Measurements from ENCODE around the gene PLCD1. TPM values are rescaled to one million over a fixed set of nuclear protein-coding genes. Genes with fewer than 3 reads are reported as not detected.
"Not testable (repeated sequence)": the region's sequence is repeated elsewhere in the genome, so short reads cannot be mapped to it uniquely, and the experiment has no call there.

Gene PLCD1
- 56.1 TPM for polyA plus RNA-seq (2013, experiment 1 of 2)
- polyA plus RNA-seq (2013, experiment 2 of 2), result 43.3 TPM

GRCh38 chr3:38029400-38030125, at the start of gene PLCD1:
PLCD1 (minus strand) TSS chr3:38029642; CDS start chr3:38029539, 103 bp downstream.
- Histone ChIP-seq H3K9me3 (ENCODE audit: control insufficient read depth, low read length) (no peaks in the 10 kb centered on the region), H3K4me1 (ENCODE audit: control insufficient read depth, insufficient read depth, low read length, poor library complexity, severe bottlenecking) (peaks cover 23% of the 10 kb centered on the region), H3K36me3 (ENCODE audit: control insufficient read depth, insufficient read depth, low read length) (peaks cover 4% of the 10 kb centered on the region), H3K27ac (ENCODE audit: low read depth, low read length, severe bottlenecking) (peak within 1 kb of the TSS; percentile 57), H3K4me3 (ENCODE audit: extremely low read depth, insufficient read depth, low read length, poor library complexity, severe bottlenecking) (peak within 1 kb of the TSS; percentile 58)
- WGBS, 2 experiments (ENCODE audit: insufficient coverage in 2 of 2), result 1 to 3% methylated on average over 51 to 61 of the region's 75 CpGs

- H3K36me3 ChIP-seq (ENCODE audit: control insufficient read depth, insufficient read depth, low read length); H3K9me3 ChIP-seq (ENCODE audit: control insufficient read depth, low read length); H3K27ac ChIP-seq (ENCODE audit: low read depth, low read length, severe bottlenecking); H3K4me3 ChIP-seq (ENCODE audit: extremely low read depth, insufficient read depth, low read length, poor library complexity, severe bottlenecking); H3K4me1 ChIP-seq (ENCODE audit: control insufficient read depth, insufficient read depth, low read length, poor library complexity, severe bottlenecking): not testable (repeated sequence)
- WGBS, 2 experiments (ENCODE audit: insufficient coverage in 2 of 2), result 67 to 78% methylated on average over 1 of the region's 3 CpGs
Measured at GRCh38 chr3:38077073-38077472, 47.6 kb upstream of the PLCD1 start.

- Histone ChIP-seq H3K27ac (ENCODE audit: low read depth, low read length, severe bottlenecking) (no peak overlapping the region), H3K4me1 (ENCODE audit: control insufficient read depth, insufficient read depth, low read length, poor library complexity, severe bottlenecking) (no peaks in the 10 kb centered on the region), H3K9me3 (ENCODE audit: control insufficient read depth, low read length) (peaks cover 4% of the 10 kb centered on the region), H3K36me3 (ENCODE audit: control insufficient read depth, insufficient read depth, low read length) (no peaks in the 10 kb centered on the region), H3K4me3 (ENCODE audit: extremely low read depth, insufficient read depth, low read length, poor library complexity, severe bottlenecking) (no peak overlapping the region)
- 100% methylated on average over 1 of the region's 2 CpGs; no CpG with 5 or more reads in 1 of the 2 experiments for WGBS, 2 experiments (ENCODE audit: insufficient coverage in 2 of 2)
Measured at GRCh38 chr3:38070013-38070412, 40.6 kb upstream of the PLCD1 start.

- Histone ChIP-seq H3K4me1 (ENCODE audit: control insufficient read depth, insufficient read depth, low read length, poor library complexity, severe bottlenecking) (no peaks in the 10 kb centered on the region), H3K4me3 (ENCODE audit: extremely low read depth, insufficient read depth, low read length, poor library complexity, severe bottlenecking) (no peak overlapping the region), H3K9me3 (ENCODE audit: control insufficient read depth, low read length) (peaks cover 4% of the 10 kb centered on the region), H3K27ac (ENCODE audit: low read depth, low read length, severe bottlenecking) (no peak overlapping the region), H3K36me3 (ENCODE audit: control insufficient read depth, insufficient read depth, low read length) (no peaks in the 10 kb centered on the region)
- 76 to 88% methylated on average over 5 of the region's 6 CpGs for WGBS, 2 experiments (ENCODE audit: insufficient coverage in 2 of 2)
Measured at GRCh38 chr3:38067508-38068233, 38.2 kb upstream of the PLCD1 start.

- not testable (repeated sequence) for H3K36me3 ChIP-seq (ENCODE audit: control insufficient read depth, insufficient read depth, low read length); H3K27ac ChIP-seq (ENCODE audit: low read depth, low read length, severe bottlenecking); H3K4me3 ChIP-seq (ENCODE audit: extremely low read depth, insufficient read depth, low read length, poor library complexity, severe bottlenecking); H3K9me3 ChIP-seq (ENCODE audit: control insufficient read depth, low read length); H3K4me1 ChIP-seq (ENCODE audit: control insufficient read depth, insufficient read depth, low read length, poor library complexity, severe bottlenecking)
- WGBS, 2 experiments (ENCODE audit: insufficient coverage in 2 of 2), result 90 to 93% methylated on average over 10 to 15 of the region's 32 CpGs
Measured at GRCh38 chr3:38064453-38064852, 35.0 kb upstream of the PLCD1 start.

GRCh38 chr3:38062809-38063208, 33.4 kb upstream of the PLCD1 start:
- no peak overlapping the region for H3K4me3 ChIP-seq (ENCODE audit: extremely low read depth, insufficient read depth, low read length, poor library complexity, severe bottlenecking)
- H3K4me1 ChIP-seq (ENCODE audit: control insufficient read depth, insufficient read depth, low read length, poor library complexity, severe bottlenecking), result no peaks in the 10 kb centered on the region
- no peak overlapping the region for H3K27ac ChIP-seq (ENCODE audit: low read depth, low read length, severe bottlenecking)
- no peaks in the 10 kb centered on the region for H3K36me3 ChIP-seq (ENCODE audit: control insufficient read depth, insufficient read depth, low read length)
- 67 to 100% methylated on average over 1 of the region's 2 CpGs for WGBS, 2 experiments (ENCODE audit: insufficient coverage in 2 of 2)
- peaks cover 4% of the 10 kb centered on the region for H3K9me3 ChIP-seq (ENCODE audit: control insufficient read depth, low read length)

- 91 to 97% methylated on average over 4 to 6 of the region's 7 CpGs for WGBS, 2 experiments (ENCODE audit: insufficient coverage in 2 of 2)
- no peak overlapping the region for H3K27ac ChIP-seq (ENCODE audit: low read depth, low read length, severe bottlenecking)
- no peak overlapping the region for H3K4me3 ChIP-seq (ENCODE audit: extremely low read depth, insufficient read depth, low read length, poor library complexity, severe bottlenecking)
- H3K36me3 ChIP-seq (ENCODE audit: control insufficient read depth, insufficient read depth, low read length), result no peaks in the 10 kb centered on the region
- H3K9me3 ChIP-seq (ENCODE audit: control insufficient read depth, low read length), result no peaks in the 10 kb centered on the region
- H3K4me1 ChIP-seq (ENCODE audit: control insufficient read depth, insufficient read depth, low read length, poor library complexity, severe bottlenecking), result peaks cover 4% of the 10 kb centered on the region
Measured at GRCh38 chr3:38059591-38059990, 30.1 kb upstream of the PLCD1 start.

- 81 to 100% methylated on average over 1 to 2 of the region's 2 CpGs for WGBS, 2 experiments (ENCODE audit: insufficient coverage in 2 of 2)
- Histone ChIP-seq H3K27ac (ENCODE audit: low read depth, low read length, severe bottlenecking) (no peak overlapping the region), H3K4me3 (ENCODE audit: extremely low read depth, insufficient read depth, low read length, poor library complexity, severe bottlenecking) (no peak overlapping the region), H3K4me1 (ENCODE audit: control insufficient read depth, insufficient read depth, low read length, poor library complexity, severe bottlenecking) (peaks cover 6% of the 10 kb centered on the region), H3K36me3 (ENCODE audit: control insufficient read depth, insufficient read depth, low read length) (no peaks in the 10 kb centered on the region), H3K9me3 (ENCODE audit: control insufficient read depth, low read length) (no peaks in the 10 kb centered on the region)
Measured at GRCh38 chr3:38059148-38059547, 29.7 kb upstream of the PLCD1 start.

GRCh38 chr3:38054499-38055001, 25.1 kb upstream of the PLCD1 start:
- Histone ChIP-seq H3K27ac (ENCODE audit: low read depth, low read length, severe bottlenecking) (no peak overlapping the region), H3K36me3 (ENCODE audit: control insufficient read depth, insufficient read depth, low read length) (no peaks in the 10 kb centered on the region), H3K4me1 (ENCODE audit: control insufficient read depth, insufficient read depth, low read length, poor library complexity, severe bottlenecking) (peaks cover 6% of the 10 kb centered on the region), H3K4me3 (ENCODE audit: extremely low read depth, insufficient read depth, low read length, poor library complexity, severe bottlenecking) (no peak overlapping the region), H3K9me3 (ENCODE audit: control insufficient read depth, low read length) (peaks cover 6% of the 10 kb centered on the region)
- 75 to 100% methylated on average over 1 of the region's 3 CpGs for WGBS, 2 experiments (ENCODE audit: insufficient coverage in 2 of 2)

GRCh38 chr3:38053813-38054498, 24.5 kb upstream of the PLCD1 start:
- H3K9me3 ChIP-seq (ENCODE audit: control insufficient read depth, low read length); H3K4me1 ChIP-seq (ENCODE audit: control insufficient read depth, insufficient read depth, low read length, poor library complexity, severe bottlenecking); H3K4me3 ChIP-seq (ENCODE audit: extremely low read depth, insufficient read depth, low read length, poor library complexity, severe bottlenecking); H3K27ac ChIP-seq (ENCODE audit: low read depth, low read length, severe bottlenecking); H3K36me3 ChIP-seq (ENCODE audit: control insufficient read depth, insufficient read depth, low read length): not testable (repeated sequence)
- 89 to 95% methylated on average over 3 to 4 of the region's 9 CpGs for WGBS, 2 experiments (ENCODE audit: insufficient coverage in 2 of 2)

Measured in mesodermal cell (in vitro differentiated cells).